ENCODE results near the gene NCAM2. TPM values are rescaled to one million over a fixed set of nuclear protein-coding genes. Genes with fewer than 3 reads are reported as not detected.

Gene NCAM2
- total and polyA plus RNA-seq, 2 donors (not counting 3 experiments of a cell fraction or from before 2014, with no cell fraction given): 0.11 to 0.27 TPM

- no peak overlapping the region for H2AFZ ChIP-seq (ENCODE audit: low read depth, low read length)
- H3K9me3 ChIP-seq (replicated peaks; ENCODE audit: control insufficient read depth, insufficient read depth, low read length): no peaks in the 10 kb centered on the region
- no peaks in the 10 kb centered on the region for H4K20me1 ChIP-seq (replicated peaks; ENCODE audit: control insufficient read depth, extremely low read depth, insufficient read depth, low read length)
- H3K79me2 ChIP-seq (ENCODE audit: control insufficient read depth, insufficient read depth, low read length): no peaks in the 10 kb centered on the region
- CTCF ChIA-PET: no interaction called here
- no peaks in the 10 kb centered on the region for H3K4me1 ChIP-seq (ENCODE audit: control insufficient read depth, extremely low read depth, insufficient read depth, low read length)
- no peaks in the 10 kb centered on the region for H3K27me3 ChIP-seq (ENCODE audit: control insufficient read depth in 2 of 2, insufficient read depth in 2 of 2, low read length in 2 of 2)
- no peak overlapping the region for H3K9ac ChIP-seq (replicated peaks; ENCODE audit: extremely low read depth, insufficient read depth, low read length)
- H3K27ac ChIP-seq (ENCODE audit: insufficient read depth, low read depth, low read length): no peak overlapping the region
- intact Hi-C loops (cut with micrococcal nuclease) (no loop called here), dilution Hi-C loops (cut with MboI; ENCODE audit: extremely low pct_ligation_motif_present, low sequenced_read_pairs) (no loop called here)
- H3K4me3 ChIP-seq (replicated peaks in 1 of 3; ENCODE audit: insufficient read depth in 1 of 3, low read depth in 1 of 3, low read length in 3 of 3): no peak overlapping the region
- FAIRE-seq: no peak
- POLR2A ChIA-PET: no interaction called here
- H3K4me2 ChIP-seq (ENCODE audit: insufficient read depth, low read length): no peak overlapping the region
- H3K36me3 ChIP-seq (ENCODE audit: control insufficient read depth in 2 of 2, extremely low read depth in 1 of 2, insufficient read depth in 2 of 2, low read length in 2 of 2): no peaks in the 10 kb centered on the region
- no peaks in the 10 kb centered on the region for H3K9me1 ChIP-seq (replicated peaks; ENCODE audit: control insufficient read depth, extremely low read depth, insufficient read depth, low read length)
- DNase-seq (ENCODE audit: low read depth, low spot score): no peak
- BruUV-seq (replicated peaks): no TSS peak
- TF ChIP-seq GATA2 (IDR thresholded peaks at IDR 0.05; ENCODE audit: insufficient read depth, insufficient read length, low read depth, low read length): no peak
- TF ChIP-seq FOS (IDR thresholded peaks at IDR 0.05; ENCODE audit: borderline replicate concordance, insufficient read depth, low read length): no peak
- TF ChIP-seq CTCF (IDR thresholded peaks at IDR 0.05; ENCODE audit: extremely low read depth in 1 of 2, insufficient read depth in 1 of 2, low read depth in 1 of 2, low read length in 2 of 2): no peak
- TF ChIP-seq EZH2 (IDR thresholded peaks at IDR 0.05; ENCODE audit: borderline replicate concordance, low read depth, low read length, severe bottlenecking): no peak
- TF ChIP-seq MYC (IDR thresholded peaks at IDR 0.05; ENCODE audit: low read depth, low read length): no peak
- no peak for TF ChIP-seq JUN (IDR thresholded peaks at IDR 0.05; ENCODE audit: borderline replicate concordance, insufficient read depth, insufficient read length, low read depth)
- TF ChIP-seq POLR2AphosphoS5 (IDR thresholded peaks at IDR 0.05; ENCODE audit: insufficient read depth, low read depth, low read length): no peak
- TF ChIP-seq MAX (IDR thresholded peaks at IDR 0.05; ENCODE audit: insufficient read depth, insufficient read length): no peak
- no peak for TF ChIP-seq POLR2A (IDR thresholded peaks at IDR 0.05; ENCODE audit: low read depth, low read length)
Measured at GRCh38 chr21:21063828-21064227, 65.6 kb downstream of the NCAM2 start.
